Adipocyte (in vitro differentiated cells): ENCODE results near the gene HOXA7.

ENCODE experiments used
- DNase-seq: peaks from one replicate; pipeline ENCODE4 v3.0.0-alpha.2; 2015; ENCODE audit warnings: low read depth
- H3K27me3 ChIP-seq: replicated peaks from 2 replicates; pipeline ENCODE4 v1.7.0; 2013; ENCODE audit warnings: mild to moderate bottlenecking, low read length, moderate library complexity; ENCODE audit not compliant: control insufficient read depth, insufficient read depth
- H3K36me3 ChIP-seq: 2 replicates; pipeline ENCODE4 v1.7.0; 2013; ENCODE audit warnings: low read length, mild to moderate bottlenecking, moderate library complexity; ENCODE audit not compliant: control insufficient read depth, insufficient read depth, severe bottlenecking
- H3K4me1 ChIP-seq: 2 replicates; pipeline ENCODE4 v1.7.0; 2013; ENCODE audit warnings: mild to moderate bottlenecking, low read length, moderate library complexity; ENCODE audit not compliant: control insufficient read depth, insufficient read depth
- H3K4me3 ChIP-seq: 2 replicates; pipeline ENCODE4 v1.7.0; 2013; ENCODE audit warnings: mild to moderate bottlenecking, low read length, moderate library complexity
- H3K9ac ChIP-seq: 2 replicates; pipeline ENCODE4 v1.7.0; 2013; ENCODE audit warnings: mild to moderate bottlenecking, low read length, moderate library complexity
- H3K9me3 ChIP-seq: 2 replicates; pipeline ENCODE4 v1.7.0; 2013; ENCODE audit warnings: mild to moderate bottlenecking, low read length, moderate library complexity; ENCODE audit not compliant: control insufficient read depth

HOXA7 gene

GRCh38 chr7:27139334-27140125 is 16.9 kb downstream of the HOXA7 start:
- Histone ChIP-seq H3K4me1 (peaks cover 69% of the 10 kb centered on the region), H3K9me3 (no peaks in the 10 kb centered on the region), H3K27me3 (no peaks in the 10 kb centered on the region), H3K9ac (peak overlapping the region; percentile 88), H3K36me3 (peaks cover 17% of the 10 kb centered on the region), H3K4me3 (peak overlapping the region; percentile 82)
- DNase-seq, result no peak

- Histone ChIP-seq H3K4me3 (peak overlapping the region; percentile 82), H3K36me3 (peaks cover 12% of the 10 kb centered on the region), H3K4me1 (peaks cover 70% of the 10 kb centered on the region)
Observed at GRCh38 chr7:27138985-27139333, 17.5 kb downstream of the HOXA7 start.

GRCh38 chr7:27138472-27138871 is 18.0 kb downstream of the HOXA7 start:
- H3K9me3 ChIP-seq, result no peaks in the 10 kb centered on the region
- peak overlapping the region; percentile 82 for H3K4me3 ChIP-seq
- H3K36me3 ChIP-seq, result peaks cover 9% of the 10 kb centered on the region
- H3K9ac ChIP-seq, result peak overlapping the region; percentile 88
- peaks cover 74% of the 10 kb centered on the region for H3K4me1 ChIP-seq
- no peaks in the 10 kb centered on the region for H3K27me3 ChIP-seq
- no peak for DNase-seq

More at GRCh38 chr7:27138985-27139333, 17.5 kb downstream of the HOXA7 start:
- DNase-seq, result no peak
- Histone ChIP-seq H3K27me3 (no peaks in the 10 kb centered on the region), H3K9ac (peak overlapping the region; percentile 88), H3K9me3 (no peaks in the 10 kb centered on the region)

GRCh38 chr7:27137640-27138315 is 18.7 kb downstream of the HOXA7 start:
- H3K36me3 ChIP-seq, result peaks cover 9% of the 10 kb centered on the region
- peaks cover 77% of the 10 kb centered on the region for H3K4me1 ChIP-seq
- H3K9me3 ChIP-seq, result no peaks in the 10 kb centered on the region
- peak overlapping the region; percentile 88 for H3K9ac ChIP-seq
- no peak for DNase-seq
- H3K27me3 ChIP-seq, result no peaks in the 10 kb centered on the region
- peak overlapping the region; percentile 82 for H3K4me3 ChIP-seq

- DNase-seq, result no peak
- no peaks in the 10 kb centered on the region for H3K27me3 ChIP-seq
Observed at GRCh38 chr7:27134392-27134791, 22.1 kb downstream of the HOXA7 start.

GRCh38 chr7:27133409-27134231 is 22.9 kb downstream of the HOXA7 start:
- no peak overlapping the region for H3K4me3 ChIP-seq
- H3K9me3 ChIP-seq, result no peaks in the 10 kb centered on the region
- H3K4me1 ChIP-seq, result peaks cover 78% of the 10 kb centered on the region
- H3K36me3 ChIP-seq, result peaks cover 8% of the 10 kb centered on the region
- no peaks in the 10 kb centered on the region for H3K27me3 ChIP-seq
- H3K9ac ChIP-seq, result peak overlapping the region; percentile 1
- no peak for DNase-seq

More at GRCh38 chr7:27134392-27134791, 22.1 kb downstream of the HOXA7 start:
- H3K9ac ChIP-seq, result peak overlapping the region; percentile 1
- H3K9me3 ChIP-seq, result no peaks in the 10 kb centered on the region
- no peak overlapping the region for H3K4me3 ChIP-seq
- peaks cover 80% of the 10 kb centered on the region for H3K4me1 ChIP-seq
- peaks cover under 1% of the 10 kb centered on the region for H3K36me3 ChIP-seq

- H3K4me3 ChIP-seq, result no peak overlapping the region
- no peak for DNase-seq
- H3K9ac ChIP-seq, result no peak overlapping the region
- H3K9me3 ChIP-seq, result no peaks in the 10 kb centered on the region
- H3K27me3 ChIP-seq, result no peaks in the 10 kb centered on the region
- peaks cover 78% of the 10 kb centered on the region for H3K4me1 ChIP-seq
- peaks cover 8% of the 10 kb centered on the region for H3K36me3 ChIP-seq
Observed at GRCh38 chr7:27132978-27133377, 23.5 kb downstream of the HOXA7 start.

- Histone ChIP-seq H3K9me3 (no peaks in the 10 kb centered on the region), H3K4me3 (no peak overlapping the region), H3K36me3 (peaks cover 8% of the 10 kb centered on the region), H3K27me3 (no peaks in the 10 kb centered on the region), H3K9ac (peak overlapping the region; percentile 6), H3K4me1 (peaks cover 78% of the 10 kb centered on the region)
- DNase-seq, result no peak
Observed at GRCh38 chr7:27132214-27132613, 24.3 kb downstream of the HOXA7 start.

- Histone ChIP-seq H3K36me3 (peaks cover 8% of the 10 kb centered on the region), H3K9ac (peak overlapping the region; percentile 82), H3K4me3 (peak overlapping the region; percentile 82), H3K9me3 (no peaks in the 10 kb centered on the region), H3K4me1 (peaks cover 72% of the 10 kb centered on the region), H3K27me3 (no peaks in the 10 kb centered on the region)
- no peak for DNase-seq
Observed at GRCh38 chr7:27131390-27131819, 25.1 kb downstream of the HOXA7 start.

- peaks cover 66% of the 10 kb centered on the region for H3K4me1 ChIP-seq
- H3K4me3 ChIP-seq, result peak within 1 kb of the TSS; percentile 82
- no peak for DNase-seq
- peaks cover 8% of the 10 kb centered on the region for H3K36me3 ChIP-seq
- H3K27me3 ChIP-seq, result no peaks in the 10 kb centered on the region
- H3K9ac ChIP-seq, result peak within 1 kb of the TSS; percentile 82
- H3K9me3 ChIP-seq, result no peaks in the 10 kb centered on the region
Observed at GRCh38 chr7:27130540-27131389, 25.7 kb downstream of the HOXA7 start, which contains the start of gene HOXA4. Gene HOXA4 (minus strand): TSS chr7:27130757. CDS start chr7:27130733, 24 bp downstream.
